D341Med (cell line): ENCODE results near the gene NIP7.
"Not testable (repeated sequence)": the region's sequence is repeated elsewhere in the genome, so short reads cannot be mapped to it uniquely, and the experiment has no call there.

Experiments used
- DNase-seq: peaks from one replicate; pipeline ENCODE4 v3.0.0; 2012; ENCODE audit warnings: low spot score

The NIP7 gene

GRCh38 chr16:69339289-69340094 is at the start of gene NIP7, which contains the start of gene COG8:
Gene NIP7 (plus strand): TSS chr16:69339772. CDS start chr16:69339830, 58 bp downstream.
Gene COG8 (minus strand): TSS chr16:69339564. CDS start chr16:69339552, 12 bp downstream.
- peak; percentile 91 for DNase-seq

GRCh38 chr16:69291657-69292056 is 47.9 kb upstream of the NIP7 start:
- DNase-seq = not testable (repeated sequence)

- no peak for DNase-seq
These were observed 46.2 kb upstream of the NIP7 start for GRCh38 chr16:69293401-69293800.

- DNase-seq = no peak
These were observed 45.5 kb upstream of the NIP7 start for GRCh38 chr16:69294051-69294450.

GRCh38 chr16:69296771-69297170 is 42.8 kb upstream of the NIP7 start:
- DNase-seq = not testable (repeated sequence)

GRCh38 chr16:69298261-69298660 is 41.3 kb upstream of the NIP7 start:
- DNase-seq = no peak

- no peak for DNase-seq
These were observed 38.4 kb upstream of the NIP7 start for GRCh38 chr16:69301187-69301586.

- DNase-seq = no peak
These were observed 37.7 kb upstream of the NIP7 start for GRCh38 chr16:69301861-69302260.

- no peak for DNase-seq
These were observed 37.3 kb upstream of the NIP7 start for GRCh38 chr16:69302301-69302700.

- DNase-seq = no peak
These were observed 33.5 kb upstream of the NIP7 start for GRCh38 chr16:69306031-69306430.

GRCh38 chr16:69307091-69307490 is 32.5 kb upstream of the NIP7 start:
- no peak for DNase-seq

GRCh38 chr16:69307856-69308255 is 31.7 kb upstream of the NIP7 start:
- DNase-seq = no peak

- DNase-seq = no peak
These were observed 30.3 kb upstream of the NIP7 start for GRCh38 chr16:69309316-69309715.

GRCh38 chr16:69310653-69311532 is 28.7 kb upstream of the NIP7 start, which contains the start of gene VPS4A:
Gene VPS4A (plus strand): TSS chr16:69311350. CDS start chr16:69311512, 162 bp downstream.
- peak; percentile 98 for DNase-seq

GRCh38 chr16:69311533-69312387 is 27.8 kb upstream of the NIP7 start:
- peak; percentile 68 for DNase-seq

- no peak for DNase-seq
These were observed 26.1 kb upstream of the NIP7 start for GRCh38 chr16:69313469-69313868.

GRCh38 chr16:69314534-69314933 is 25.0 kb upstream of the NIP7 start:
- DNase-seq = no peak

- no peak for DNase-seq
These were observed 23.9 kb upstream of the NIP7 start for GRCh38 chr16:69315486-69316311.

- DNase-seq = no peak
These were observed 23.0 kb upstream of the NIP7 start for GRCh38 chr16:69316595-69317034.

- DNase-seq = no peak
These were observed 21.2 kb upstream of the NIP7 start for GRCh38 chr16:69318177-69318910.
